H1 (cell line): ENCODE measurements around the gene EZH2. TPM values are rescaled to one million over a fixed set of nuclear protein-coding genes. Genes with fewer than 3 reads are reported as not detected.

ENCODE experiments used
- CTCF ChIA-PET: fragments of 300-600 bp; sonication (Branson Sonifier 250); formaldehyde crosslinking; loops from one replicate; lab custom pipeline; 2021; ENCODE audit not compliant: partially characterized antibody; lab: Charles Lee
- POLR2A ChIA-PET: fragments of 300-600 bp; sonication (Branson Sonifier 250); formaldehyde crosslinking; loops from one replicate; lab custom pipeline; 2021; ENCODE audit warnings: inconsistent platforms; ENCODE audit not compliant: partially characterized antibody; lab: Charles Lee
- DNase-seq, 2 experiments: peaks; one replicate each; pipeline versions ENCODE4 v3.0.0 to v3.0.0-alpha.2; 2010 to 2022; ENCODE audit warnings: low spot score in 2 of 2, low read depth in 1 of 2, mixed read lengths in 1 of 2
- FAIRE-seq: peaks from 2 replicates; lab custom pipeline; 2011; peaks lifted over from hg19 to GRCh38; lab: Jason Lieb, UNC
- H2AFZ ChIP-seq: 2 replicates; pipeline ENCODE4 v1.8.1; 2012; ENCODE audit warnings: low read length, inconsistent platforms
- H2AK5ac ChIP-seq: 2 replicates; pipeline ENCODE4 v1.6.1; 2013; ENCODE audit warnings: low read depth, low read length
- H2BK120ac ChIP-seq: replicated peaks from 2 replicates; pipeline ENCODE3; 2013; ENCODE audit warnings: low read depth, low read length, inconsistent platforms
- H2BK12ac ChIP-seq: 2 replicates; pipeline ENCODE4 v1.6.1; 2013; ENCODE audit warnings: low read depth, low read length
- H2BK15ac ChIP-seq: 2 replicates; pipeline ENCODE4 v1.6.1; 2013; ENCODE audit warnings: low read length
- H2BK20ac ChIP-seq: 2 replicates; pipeline ENCODE4 v1.6.1; 2013; ENCODE audit warnings: low read length
- H2BK5ac ChIP-seq: 2 replicates; pipeline ENCODE4 v1.6.1; 2013; ENCODE audit warnings: low read depth, low read length
- H3K14ac ChIP-seq: 2 replicates; pipeline ENCODE4 v1.6.1; 2013; ENCODE audit warnings: inconsistent platforms; ENCODE audit not compliant: insufficient read length
- H3K18ac ChIP-seq: 2 replicates; pipeline ENCODE4 v1.6.1; 2013; ENCODE audit warnings: low read length; ENCODE audit errors: extremely low read depth
- H3K23ac ChIP-seq: 2 replicates; pipeline ENCODE4 v1.6.1; 2013; ENCODE audit warnings: inconsistent platforms; ENCODE audit not compliant: insufficient read length
- H3K23me2 ChIP-seq: 2 replicates; pipeline ENCODE4 v1.6.1; 2013; ENCODE audit warnings: low read depth, low read length
- H3K27ac ChIP-seq: 2 replicates; pipeline ENCODE4 v1.6.1; 2011; ENCODE audit warnings: low read depth, low read length, inconsistent platforms
- H3K27me3 ChIP-seq, 4 experiments: replicated peaks in 1 of 4; 1 replicate in 1 of 4; 2 replicates in 3 of 4; pipeline versions ENCODE4 v1.6.1 to v1.8.1; 2011 to 2013; ENCODE audit warnings: low read length in 3 of 4, mild to moderate bottlenecking in 3 of 4, inconsistent platforms in 2 of 4, mixed read lengths in 2 of 4, moderate library complexity in 1 of 4; ENCODE audit not compliant: control insufficient read depth in 3 of 4, insufficient read depth in 3 of 4; ENCODE audit errors: extremely low read depth in 1 of 4
- H3K36me3 ChIP-seq, 4 experiments: 2 replicates each; pipeline versions ENCODE4 v1.6.1 to v1.8.1; 2011 to 2013; ENCODE audit warnings: mild to moderate bottlenecking in 4 of 4, low read length in 3 of 4, moderate library complexity in 2 of 4, control low read depth in 1 of 4, inconsistent platforms in 1 of 4; ENCODE audit not compliant: insufficient read depth in 4 of 4, control insufficient read depth in 2 of 4
- H3K4ac ChIP-seq: replicated peaks from 2 replicates; pipeline ENCODE3; 2013; ENCODE audit warnings: low read length, low read depth, mixed read lengths, inconsistent platforms; ENCODE audit not compliant: insufficient read length
- H3K4me1 ChIP-seq, 4 experiments: replicated peaks in 1 of 4; 1 replicate in 1 of 4; 2 replicates in 3 of 4; pipeline versions ENCODE4 v1.6.1 to v1.8.1; 2011 to 2013; ENCODE audit warnings: low read length in 3 of 4, inconsistent platforms in 2 of 4, mixed read lengths in 1 of 4; ENCODE audit not compliant: insufficient read depth in 4 of 4, control insufficient read depth in 3 of 4
- H3K4me2 ChIP-seq, 2 experiments: 2 replicates each; pipeline versions ENCODE4 v1.6.1 to v1.8.1; 2011 to 2013; ENCODE audit warnings: low read depth in 2 of 2, low read length in 2 of 2, control low read depth in 1 of 2, inconsistent platforms in 1 of 2, mild to moderate bottlenecking in 1 of 2; ENCODE audit not compliant: insufficient read depth in 1 of 2
- H3K4me3 ChIP-seq, 4 experiments: fragments of 200-600, 300-600 bp in 1 of 4; sonication (generic), shearing (Covaris generic), sonication (Bioruptor Twin) in 1 of 4; 2 replicates each; pipeline versions ENCODE4 v1.5.1 to v1.8.1; 2011 to 2016; ENCODE audit warnings: low read length in 4 of 4, low read depth in 3 of 4, control low read depth in 2 of 4, inconsistent platforms in 2 of 4, mild to moderate bottlenecking in 2 of 4, mixed read lengths in 1 of 4, moderate library complexity in 1 of 4; ENCODE audit not compliant: insufficient read depth in 2 of 4; ENCODE audit errors: extremely low read depth in 1 of 4
- H3K56ac ChIP-seq: replicated peaks from 2 replicates; pipeline ENCODE3; 2013; ENCODE audit warnings: low read depth, mild to moderate bottlenecking, mixed read lengths, low read length, inconsistent platforms; ENCODE audit not compliant: insufficient read length
- H3K79me1 ChIP-seq: 2 replicates; pipeline ENCODE4 v1.6.1; 2013; ENCODE audit warnings: low read depth, low read length, control low read depth
- H3K79me2 ChIP-seq, 2 experiments: 2 replicates each; pipeline versions ENCODE4 v1.6.1 to v1.8.1; 2012 to 2013; ENCODE audit warnings: low read length in 2 of 2, mild to moderate bottlenecking in 2 of 2, inconsistent platforms in 1 of 2; ENCODE audit not compliant: insufficient read depth in 2 of 2, control insufficient read depth in 1 of 2
- H3K9ac ChIP-seq, 4 experiments: replicated peaks in 1 of 4; 1 replicate in 1 of 4; 2 replicates in 3 of 4; pipeline versions ENCODE4 v1.6.1 to v1.8.1; 2011 to 2013; ENCODE audit warnings: low read depth in 3 of 4, low read length in 3 of 4, control low read depth in 2 of 4, mild to moderate bottlenecking in 2 of 4, moderate library complexity in 2 of 4, inconsistent platforms in 1 of 4; ENCODE audit errors: extremely low read depth in 1 of 4
- H3K9me3 ChIP-seq, 2 experiments: 2 replicates each; pipeline versions ENCODE4 v1.6.1 to v1.8.1; 2012 to 2013; ENCODE audit warnings: mild to moderate bottlenecking in 2 of 2, moderate library complexity in 2 of 2, control low read depth in 1 of 2, inconsistent platforms in 1 of 2, low read depth in 1 of 2, low read length in 1 of 2, mixed read lengths in 1 of 2; ENCODE audit not compliant: insufficient read depth in 2 of 2
- H4K20me1 ChIP-seq, 2 experiments: replicated peaks in 1 of 2; 2 replicates each; pipeline versions ENCODE3 to v1.8.1; 2011 to 2013; ENCODE audit warnings: inconsistent platforms in 2 of 2, low read length in 2 of 2, mild to moderate bottlenecking in 1 of 2; ENCODE audit not compliant: insufficient read depth in 2 of 2, control insufficient read depth in 1 of 2
- H4K5ac ChIP-seq: 2 replicates; pipeline ENCODE4 v1.6.1; 2013; ENCODE audit warnings: low read length, low read depth, mixed read lengths, inconsistent platforms; ENCODE audit not compliant: insufficient read length
- H4K8ac ChIP-seq: 2 replicates; pipeline ENCODE4 v1.8.0; 2013; ENCODE audit warnings: mild to moderate bottlenecking, moderate library complexity, low read length, inconsistent platforms; ENCODE audit not compliant: insufficient read depth; ENCODE audit errors: extremely low read depth
- H4K91ac ChIP-seq: replicated peaks from 2 replicates; pipeline ENCODE3; 2013; ENCODE audit warnings: low read length, mixed read lengths, inconsistent platforms; ENCODE audit not compliant: insufficient read length
- NRF1 ChIP-seq: IDR thresholded peaks from 2 replicates; pipeline ENCODE4 v1.6.1; 2011; ENCODE audit warnings: mild to moderate bottlenecking, low read depth, low read length, improper control_type of control experiment
- RFX5 ChIP-seq: IDR thresholded peaks from 2 replicates; pipeline ENCODE4 v1.6.1; 2011; ENCODE audit warnings: low read depth, low read length, improper control_type of control experiment, borderline replicate concordance
- WGBS, 2 experiments: shearing (Covaris generic) in 1 of 2; methylation state at CpG; one replicate each; pipeline versions ENCODE4 v1.1.6 to v1.1.7; 2013 to 2015; ENCODE audit warnings: low lambda C conversion rate in 2 of 2, mixed read lengths in 2 of 2, inconsistent platforms in 1 of 2, low coverage in 1 of 2, missing lambda C conversion rate in 1 of 2; ENCODE audit not compliant: insufficient replicate concordance in 2 of 2, insufficient coverage in 1 of 2, insufficient read length in 1 of 2; ENCODE audit errors: extremely low coverage in 1 of 2, missing lambda C conversion rate in 1 of 2; 5-methylcytosine and 5-hydroxymethylcytosine counted together
- polyA plus RNA-seq, 7 experiments: library from polyadenylated mRNA; depleted of rRNA in 3 of 7; stranded (reverse) in 5 of 7; unstranded in 2 of 7; fragments of >200 nt in 5 of 7; fragments of 200-250 nt in 2 of 7; gene quantifications; 1 replicate in 5 of 7; 2 replicates in 1 of 7; 4 replicates in 1 of 7; pipeline versions ENCODE4 v1.2.1 to v1.2.3, GENCODE V29; 2011 to 2013; ENCODE audit warnings: missing spikeins in 2 of 7, mixed read lengths in 2 of 7
- total RNA-seq: library from RNA; stranded (reverse); fragmentation: NEBNext Ultra II Directional; extraction: Animal tissue kit (Norgen Biotek cat#: 25700); gene quantifications from 2 replicates; pipeline ENCODE4 v1.2.1, GENCODE V29; 2021

EZH2 gene
- total and polyA plus RNA-seq, 2 of the 8 experiments (the other 6 are each of a cell fraction or from before 2014, with no cell fraction given): 28.9 to 49.0 TPM

- 83% methylated on average over 8 of the region's 8 CpGs; no CpG with 5 or more reads in 1 of the 2 experiments for WGBS, 2 experiments
- FAIRE-seq: no peak
- H3K23ac ChIP-seq: no peak overlapping the region
These were observed 28.9 kb upstream of the EZH2 start for GRCh38 chr7:148912758-148913541.

More at GRCh38 chr7:148912758-148913541, 28.9 kb upstream of the EZH2 start:
- Histone ChIP-seq H4K5ac (no peak overlapping the region), H2BK12ac (no peak overlapping the region), H2BK20ac (no peak overlapping the region), H2AK5ac (no peak overlapping the region), H3K27ac (no peak overlapping the region), H4K20me1 (no peaks in the 10 kb centered on the region), H3K4ac (no peak overlapping the region), H4K8ac (no peak overlapping the region), H3K18ac (no peak overlapping the region), H3K79me2 (no peaks in the 10 kb centered on the region), H3K14ac (no peak overlapping the region), H3K4me2 (no peak overlapping the region), H2AFZ (no peak overlapping the region), H2BK120ac (no peak overlapping the region), H3K27me3 (no peaks in the 10 kb centered on the region), H3K4me1 (peaks cover 2 to 8% (median 6%) of the 10 kb centered on the region in 4 experiments), H3K9me3 (no peaks in the 10 kb centered on the region), H3K23me2 (0 out of 2 replicates have a peak, but pooled peaks cover 2% of the 10 kb centered on the region), H2BK5ac (no peak overlapping the region), H2BK15ac (no peak overlapping the region), H3K79me1 (no peaks in the 10 kb centered on the region), H3K36me3 (no peaks in the 10 kb centered on the region), H3K56ac (no peak overlapping the region), H4K91ac (no peak overlapping the region), H3K9ac (no peak overlapping the region), H3K4me3 (no peak overlapping the region)
- no peak for TF ChIP-seq NRF1
- TF ChIP-seq RFX5: no peak
- CTCF ChIA-PET: interaction anchor here (1.0 to 2.7 kb wide), 2 partner anchors 9 to 54 kb away, joined by 3 to 8 read pairs; no protein-coding TSS in a partner anchor
- no peak for DNase-seq
- POLR2A ChIA-PET: interaction anchor here (1.6 kb wide), 1 partner anchor 8 kb away, joined by 3 read pairs; no protein-coding TSS in a partner anchor
